ENCODE measurements around the gene ZNG1B. TPM values are rescaled to one million over a fixed set of nuclear protein-coding genes. Genes with fewer than 3 reads are reported as not detected.
A peak's percentile ranks its signal among the peaks of the same experiment; 100 is the strongest.
"Not testable (repeated sequence)": the region's sequence is repeated elsewhere in the genome, so short reads cannot be mapped to it uniquely, and the experiment has no call there.

The ZNG1B gene
- total and polyA plus RNA-seq, 3 donors from 2014 or later, result 27.7 to 49.4 (median 44.4) TPM

- 4% methylated on average over 30 of the region's 56 CpGs; no CpG with 5 or more reads in 1 of the 2 donors for WGBS, 2 donors
- intact Hi-C loops (cut with DNase I; ENCODE audit: low total_unique reads); H3K27me3 ChIP-seq: not testable (repeated sequence)
Observed at GRCh38 chr2:113499886-113500722, 62.6 kb downstream of the ZNG1B start.

GRCh38 chr2:113500723-113501038, 63.2 kb downstream of the ZNG1B start:
- H3K9me3 ChIP-seq; intact Hi-C loops (cut with DNase I; ENCODE audit: low total_unique reads); H3K4me1 ChIP-seq; H3K27me3 ChIP-seq; H3K36me3 ChIP-seq (ENCODE audit: low read depth, missing control alignments); H3K27ac ChIP-seq; H3K4me3 ChIP-seq; DNase-seq: not testable (repeated sequence)
- 17 to 22% methylated on average over 7 to 8 of the region's 8 CpGs for WGBS, 2 donors

More at GRCh38 chr2:113499886-113500722, 62.6 kb downstream of the ZNG1B start:
- DNase-seq; H3K36me3 ChIP-seq (ENCODE audit: low read depth, missing control alignments); H3K9me3 ChIP-seq; H3K27ac ChIP-seq; H3K4me1 ChIP-seq; H3K4me3 ChIP-seq: not testable (repeated sequence)

- H3K27me3 ChIP-seq; H3K9me3 ChIP-seq; intact Hi-C loops (cut with DNase I; ENCODE audit: low total_unique reads); H3K36me3 ChIP-seq (ENCODE audit: low read depth, missing control alignments); H3K4me1 ChIP-seq; DNase-seq; H3K27ac ChIP-seq: not testable (repeated sequence)
- peak overlapping the region; percentile 42 to 45 for H3K4me3 ChIP-seq
- whole genome bisulfite sequencing, 2 donors, result 5 to 7% methylated on average over 14 to 50 of the region's 73 CpGs
Observed at GRCh38 chr2:113502216-113503093, 65.0 kb downstream of the ZNG1B start.

GRCh38 chr2:113503094-113504042, 65.9 kb downstream of the ZNG1B start:
- H3K9me3 ChIP-seq; intact Hi-C loops (cut with DNase I; ENCODE audit: low total_unique reads); H3K27ac ChIP-seq; H3K36me3 ChIP-seq (ENCODE audit: low read depth, missing control alignments); H3K27me3 ChIP-seq; H3K4me1 ChIP-seq: not testable (repeated sequence)
- H3K4me3 ChIP-seq, result peak overlapping the region; percentile 42 to 45
- 1% methylated on average over 55 to 96 of the region's 116 CpGs for WGBS, 2 donors
- DNase-seq, result peak; percentile 40

- H3K27me3 ChIP-seq, result not testable (repeated sequence)
Observed at GRCh38 chr2:113504081-113504480, 66.6 kb downstream of the ZNG1B start.

GRCh38 chr2:113507394-113508140, 70.1 kb downstream of the ZNG1B start:
- WGBS, 2 donors, result 14 to 30% methylated on average over 8 to 13 of the region's 14 CpGs
- not testable (repeated sequence) for H3K27me3 ChIP-seq

More at GRCh38 chr2:113504081-113504480, 66.6 kb downstream of the ZNG1B start:
- 8 to 12% methylated on average over 17 to 19 of the region's 23 CpGs for whole genome bisulfite sequencing, 2 donors
- H3K9me3 ChIP-seq; H3K36me3 ChIP-seq (ENCODE audit: low read depth, missing control alignments); H3K4me1 ChIP-seq; intact Hi-C loops (cut with DNase I; ENCODE audit: low total_unique reads); H3K27ac ChIP-seq: not testable (repeated sequence)
- H3K4me3 ChIP-seq, result peak overlapping the region in 1 of 2 donors; percentile 42
- peak; percentile 15 for DNase-seq

GRCh38 chr2:113508187-113508586, 70.7 kb downstream of the ZNG1B start:
- H3K4me3 ChIP-seq; DNase-seq; H3K27ac ChIP-seq; H3K27me3 ChIP-seq; H3K36me3 ChIP-seq (ENCODE audit: low read depth, missing control alignments); intact Hi-C loops (cut with DNase I; ENCODE audit: low total_unique reads); H3K4me1 ChIP-seq; H3K9me3 ChIP-seq: not testable (repeated sequence)
- 29 to 33% methylated on average over 8 to 11 of the region's 11 CpGs for WGBS, 2 donors

More at GRCh38 chr2:113507394-113508140, 70.1 kb downstream of the ZNG1B start:
- DNase-seq; H3K27ac ChIP-seq; H3K4me1 ChIP-seq; H3K36me3 ChIP-seq (ENCODE audit: low read depth, missing control alignments); intact Hi-C loops (cut with DNase I; ENCODE audit: low total_unique reads); H3K4me3 ChIP-seq; H3K9me3 ChIP-seq: not testable (repeated sequence)

GRCh38 chr2:113510913-113511312, 73.4 kb downstream of the ZNG1B start:
- H3K27ac ChIP-seq; H3K4me3 ChIP-seq; H3K36me3 ChIP-seq (ENCODE audit: low read depth, missing control alignments); intact Hi-C loops (cut with DNase I; ENCODE audit: low total_unique reads); H3K27me3 ChIP-seq; H3K9me3 ChIP-seq; H3K4me1 ChIP-seq; DNase-seq: not testable (repeated sequence)
- WGBS, 2 donors, result 72 to 86% methylated on average over 2 of the region's 3 CpGs

- WGBS, 2 donors, result 56 to 57% methylated on average over 14 of the region's 14 CpGs
- H3K36me3 ChIP-seq (ENCODE audit: low read depth, missing control alignments); H3K27me3 ChIP-seq; H3K9me3 ChIP-seq; intact Hi-C loops (cut with DNase I; ENCODE audit: low total_unique reads); DNase-seq; H3K27ac ChIP-seq; H3K4me1 ChIP-seq; H3K4me3 ChIP-seq: not testable (repeated sequence)
Observed at GRCh38 chr2:113511859-113512258, 74.4 kb downstream of the ZNG1B start.

GRCh38 chr2:113515457-113515856, 78.0 kb downstream of the ZNG1B start:
- intact Hi-C loops (cut with DNase I; ENCODE audit: low total_unique reads); H3K4me1 ChIP-seq; H3K27me3 ChIP-seq; H3K27ac ChIP-seq; DNase-seq; H3K36me3 ChIP-seq (ENCODE audit: low read depth, missing control alignments); H3K9me3 ChIP-seq; H3K4me3 ChIP-seq: not testable (repeated sequence)
- 87 to 90% methylated on average over 8 of the region's 8 CpGs for WGBS, 2 donors

All from testis (tissue), 3 donors.